HG03135 (cell line): ENCODE measurements around the gene RPS13.
"Not testable (repeated sequence)": the region's sequence is repeated elsewhere in the genome, so short reads cannot be mapped to it uniquely, and the experiment has no call there.

Experiments
- ATAC-seq: cut with Tn5 transposase; IDR thresholded peaks from one replicate; pipeline ENCODE4 v1.9.1; 2021; ENCODE audit warnings: mild to moderate bottlenecking, moderate library complexity; ENCODE audit not compliant: unreplicated experiment

Gene RPS13

DNA sequence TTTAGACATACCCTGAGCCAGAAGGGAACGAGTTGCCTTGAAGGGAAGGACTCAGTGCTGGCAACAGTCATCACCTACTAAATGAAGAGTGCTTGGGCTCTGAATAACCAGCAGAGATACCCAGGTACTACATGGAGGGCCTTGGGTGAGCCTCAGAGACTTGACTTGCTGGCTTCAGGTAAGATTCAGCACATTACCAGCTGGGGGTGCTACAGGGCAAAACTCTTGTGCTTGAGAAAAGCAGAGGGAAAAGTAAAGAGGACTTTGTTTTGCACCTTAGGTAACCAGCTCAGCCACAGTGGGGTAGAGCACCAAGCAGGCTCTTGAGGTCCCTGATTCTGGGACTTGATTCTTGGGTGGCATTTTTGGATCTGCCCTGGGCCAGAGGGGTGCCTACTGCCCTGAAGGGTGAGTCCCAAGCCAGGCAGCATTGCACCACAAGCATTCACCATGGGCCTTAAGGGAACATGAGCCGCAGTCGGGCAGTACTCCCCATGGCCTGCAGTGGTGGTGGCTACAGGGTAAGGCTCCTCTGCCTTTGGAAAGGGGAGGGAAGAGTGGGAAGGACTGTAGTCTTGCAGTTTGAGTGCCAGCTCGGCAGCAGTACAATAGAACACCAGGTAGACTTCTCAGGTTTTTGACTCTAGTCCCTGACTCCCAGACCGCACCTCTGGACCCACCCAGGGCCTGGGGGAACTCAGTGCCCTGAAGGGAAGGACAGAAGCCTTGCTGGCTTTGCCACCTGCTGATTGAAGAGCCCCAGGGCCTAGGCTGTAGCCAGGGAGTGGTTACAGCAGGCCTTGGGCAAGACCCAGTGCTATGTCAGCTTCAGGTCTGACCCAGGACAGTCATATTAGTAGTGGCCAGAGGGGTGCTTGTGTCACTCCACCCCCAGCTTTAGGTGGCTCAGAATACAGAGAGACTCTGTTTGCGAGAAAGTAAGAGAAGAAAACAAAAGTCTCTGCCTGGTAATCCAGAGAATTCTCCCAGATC, 40.5 kb downstream of the RPS13 start:
- ATAC-seq: no peak

DNA sequence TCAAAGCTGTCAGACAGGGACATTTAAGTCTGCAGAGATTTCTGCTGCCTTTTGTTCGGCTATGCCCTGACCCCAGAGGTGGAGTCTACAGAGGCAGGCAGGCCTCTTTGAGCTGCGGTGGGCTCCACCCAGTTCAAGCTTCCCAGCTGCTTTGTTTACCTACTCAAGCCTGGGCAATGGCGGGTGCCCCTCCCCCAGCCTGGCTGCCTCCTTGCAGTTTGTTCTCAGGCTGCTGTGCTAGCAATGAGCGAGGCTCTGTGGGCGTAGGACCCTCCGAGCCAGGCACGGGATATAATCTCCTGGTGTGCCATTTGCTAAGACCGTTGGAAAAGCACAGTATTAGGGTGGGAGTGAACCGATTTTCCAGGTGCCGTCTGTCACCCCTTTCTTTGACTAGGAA, 43.4 kb downstream of the RPS13 start:
- ATAC-seq: not testable (repeated sequence)

DNA sequence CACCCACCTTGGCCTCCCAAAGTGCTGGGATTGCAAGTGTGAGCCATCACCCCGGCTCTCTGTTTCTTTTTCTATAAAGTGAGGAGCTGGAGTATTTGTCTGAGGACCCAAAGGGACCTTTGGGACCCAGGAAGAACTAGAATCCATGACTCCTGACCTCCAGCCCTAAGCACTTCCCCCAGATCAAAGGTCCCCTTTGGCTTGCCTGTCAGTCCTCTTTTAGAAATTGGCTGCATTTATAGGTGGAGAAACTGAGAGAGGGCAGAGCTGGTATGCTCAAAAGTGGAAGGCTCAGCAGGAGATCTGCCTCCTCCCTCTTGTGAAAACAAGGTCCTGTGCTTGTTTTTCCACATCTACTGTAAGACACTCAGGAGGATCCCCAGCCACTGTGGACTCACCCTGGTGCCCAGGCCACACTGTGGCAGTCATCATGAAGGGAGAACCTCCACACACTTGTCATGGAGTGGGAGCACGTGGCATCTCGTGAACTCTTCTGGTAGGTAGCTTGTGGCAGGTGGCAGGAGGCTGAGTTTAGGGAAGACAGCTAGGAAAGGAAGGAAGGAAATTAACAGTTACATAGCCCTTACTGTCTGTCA, 50.9 kb downstream of the RPS13 start:
- no peak for ATAC-seq

DNA sequence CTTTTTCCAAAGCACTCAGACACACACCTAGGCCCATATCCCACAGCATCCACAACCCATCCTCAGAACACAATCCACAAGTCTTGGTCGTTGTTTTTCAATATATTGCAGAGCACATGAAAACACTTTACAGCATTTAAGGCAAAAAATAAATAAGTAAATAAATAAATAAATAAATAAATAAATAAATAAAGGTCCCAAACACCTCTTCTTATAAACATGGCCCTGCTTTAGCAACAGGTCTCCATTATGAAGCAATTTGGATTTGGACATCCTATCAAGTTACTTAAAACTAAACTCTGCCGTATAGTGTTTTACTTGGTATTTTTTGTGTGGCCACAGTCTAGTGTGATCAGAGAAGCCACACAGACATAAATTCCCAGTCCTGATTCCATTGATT, 52.5 kb downstream of the RPS13 start:
- ATAC-seq: no peak
